Activated B cell treated with CpG ODN at 0.5 μM for 24 hours (primary cell): Measurements from ENCODE around the gene TM7SF3. TPM values are rescaled to one million over a fixed set of nuclear protein-coding genes. Genes with fewer than 3 reads are reported as not detected.

Source experiments
- ATAC-seq: fragments of 200-7000 bp; cut with Tn5 transposase; one replicate; pipeline ENCODE4 v1.10.0; 2021; ENCODE audit warnings: low read depth, mild to moderate bottlenecking, moderate library complexity
- CTCF ChIA-PET: fragments of 350-600 bp; sonication (Branson Sonifier 250); formaldehyde crosslinking; loops from one replicate; lab custom pipeline; 2021; ENCODE audit warnings: antibody characterized with exemption; lab: Charles Lee
- POLR2A ChIA-PET: fragments of 350-600 bp; sonication (Branson Sonifier 250); formaldehyde crosslinking; loops from one replicate; lab custom pipeline; 2021; ENCODE audit warnings: antibody characterized with exemption; lab: Charles Lee
- DNase-seq: peaks from one replicate; pipeline ENCODE4 v3.0.0; 2022
- H3K27ac Mint-ChIP-seq: one replicate; pipeline ENCODE4 v1.8.0; 2020; ENCODE audit warnings: mixed read lengths
- H3K27me3 Mint-ChIP-seq: one replicate; pipeline ENCODE4 v1.8.0; 2021; ENCODE audit warnings: mixed read lengths
- H3K36me3 Mint-ChIP-seq: one replicate; pipeline ENCODE4 v1.8.0; 2021; ENCODE audit warnings: low read depth, mixed read lengths
- H3K4me1 Mint-ChIP-seq: one replicate; pipeline ENCODE4 v1.8.0; 2021; ENCODE audit warnings: mixed read lengths
- H3K4me3 Mint-ChIP-seq: one replicate; pipeline ENCODE4 v1.8.0; 2020; ENCODE audit warnings: mild to moderate bottlenecking, mixed read lengths
- H3K9me3 Mint-ChIP-seq: one replicate; pipeline ENCODE4 v1.8.0; 2020; ENCODE audit warnings: mixed read lengths
- CTCF ChIP-seq: fragments of 200-600 bp; IDR thresholded peaks from one replicate; pipeline ENCODE4 v1.8.0; 2022; ENCODE audit warnings: antibody characterized with exemption, mild to moderate bottlenecking
- intact Hi-C: fragments of 100-400 bp; cut with micrococcal nuclease; formaldehyde crosslinking; loops from one replicate; pipeline ENCODE4 v1.15.1; 2024
- total RNA-seq: library from RNA; stranded (reverse); gene quantifications from 2 replicates; pipeline ENCODE4 v1.2.3, GENCODE V29; 2022

Gene TM7SF3
- total RNA-seq, 1 donor from 2014 or later: 30.5 TPM

- DNase-seq: no peak
- no peak overlapping the region for H3K27ac Mint-ChIP-seq
- no peaks in the 10 kb centered on the region for H3K4me1 Mint-ChIP-seq
- ChIA-PET CTCF (no interaction called here), POLR2A (no interaction called here)
- H3K36me3 Mint-ChIP-seq: peaks cover 58% of the 10 kb centered on the region
- no peaks in the 10 kb centered on the region for H3K9me3 Mint-ChIP-seq
- TF ChIP-seq CTCF: no peak
- no peak overlapping the region for H3K4me3 Mint-ChIP-seq
- intact Hi-C loops: no loop called here
- no peaks in the 10 kb centered on the region for H3K27me3 Mint-ChIP-seq
- ATAC-seq: no peak
These were observed 20.6 kb upstream of the TM7SF3 start for GRCh38 chr12:27034607-27035293.

GRCh38 chr12:27032679-27033078 is 18.5 kb upstream of the TM7SF3 start:
- CTCF ChIA-PET: no interaction called here
- H3K27me3 Mint-ChIP-seq: no peaks in the 10 kb centered on the region
- no peak overlapping the region for H3K4me3 Mint-ChIP-seq
- H3K9me3 Mint-ChIP-seq: no peaks in the 10 kb centered on the region
- POLR2A ChIA-PET: no interaction called here
- ATAC-seq (no peak), DNase-seq (no peak)
- H3K36me3 Mint-ChIP-seq: peaks cover 69% of the 10 kb centered on the region
- no peaks in the 10 kb centered on the region for H3K4me1 Mint-ChIP-seq
- no peak overlapping the region for H3K27ac Mint-ChIP-seq
- intact Hi-C loops: no loop called here
- TF ChIP-seq CTCF: no peak

GRCh38 chr12:27031531-27031930 is 17.3 kb upstream of the TM7SF3 start:
- no peak overlapping the region for H3K4me3 Mint-ChIP-seq
- no peak overlapping the region for H3K27ac Mint-ChIP-seq
- H3K36me3 Mint-ChIP-seq: peaks cover 74% of the 10 kb centered on the region
- intact Hi-C loops: no loop called here
- ATAC-seq (no peak), DNase-seq (no peak)
- no peaks in the 10 kb centered on the region for H3K4me1 Mint-ChIP-seq
- no peaks in the 10 kb centered on the region for H3K9me3 Mint-ChIP-seq
- ChIA-PET CTCF (no interaction called here), POLR2A (no interaction called here)
- H3K27me3 Mint-ChIP-seq: no peaks in the 10 kb centered on the region
- TF ChIP-seq CTCF: no peak

- CTCF ChIA-PET: interaction anchor here (1.1 kb wide), 1 partner anchor 10 kb away, joined by 4 read pairs; no protein-coding TSS in a partner anchor
- intact Hi-C loops: no loop called here
- no peak for ATAC-seq
- H3K36me3 Mint-ChIP-seq: peaks cover 54% of the 10 kb centered on the region
- TF ChIP-seq CTCF: no peak
- no peaks in the 10 kb centered on the region for H3K27me3 Mint-ChIP-seq
- no peak overlapping the region for H3K4me3 Mint-ChIP-seq
- H3K4me1 Mint-ChIP-seq: peaks cover 40% of the 10 kb centered on the region
- no peaks in the 10 kb centered on the region for H3K9me3 Mint-ChIP-seq
- POLR2A ChIA-PET: interaction anchor here (1.3 kb wide), 1 partner anchor 10 kb away, joined by 4 read pairs; no protein-coding TSS in a partner anchor
- no peak overlapping the region for H3K27ac Mint-ChIP-seq
- DNase-seq: no peak
These were observed 12.1 kb upstream of the TM7SF3 start for GRCh38 chr12:27026257-27026656.

- no peak for ATAC-seq
- TF ChIP-seq CTCF: no peak
- H3K27me3 Mint-ChIP-seq: no peaks in the 10 kb centered on the region
- intact Hi-C loops: no loop called here
- no peak overlapping the region for H3K4me3 Mint-ChIP-seq
- H3K27ac Mint-ChIP-seq: no peak overlapping the region
- peaks cover 40% of the 10 kb centered on the region for H3K4me1 Mint-ChIP-seq
- ChIA-PET POLR2A (no interaction called here), CTCF (no interaction called here)
- peaks cover 44% of the 10 kb centered on the region for H3K36me3 Mint-ChIP-seq
- DNase-seq: no peak
- no peaks in the 10 kb centered on the region for H3K9me3 Mint-ChIP-seq
These were observed 10.9 kb upstream of the TM7SF3 start for GRCh38 chr12:27025116-27025515.
